Measurements from ENCODE around the gene CREB3L1.

Gene CREB3L1

DNA sequence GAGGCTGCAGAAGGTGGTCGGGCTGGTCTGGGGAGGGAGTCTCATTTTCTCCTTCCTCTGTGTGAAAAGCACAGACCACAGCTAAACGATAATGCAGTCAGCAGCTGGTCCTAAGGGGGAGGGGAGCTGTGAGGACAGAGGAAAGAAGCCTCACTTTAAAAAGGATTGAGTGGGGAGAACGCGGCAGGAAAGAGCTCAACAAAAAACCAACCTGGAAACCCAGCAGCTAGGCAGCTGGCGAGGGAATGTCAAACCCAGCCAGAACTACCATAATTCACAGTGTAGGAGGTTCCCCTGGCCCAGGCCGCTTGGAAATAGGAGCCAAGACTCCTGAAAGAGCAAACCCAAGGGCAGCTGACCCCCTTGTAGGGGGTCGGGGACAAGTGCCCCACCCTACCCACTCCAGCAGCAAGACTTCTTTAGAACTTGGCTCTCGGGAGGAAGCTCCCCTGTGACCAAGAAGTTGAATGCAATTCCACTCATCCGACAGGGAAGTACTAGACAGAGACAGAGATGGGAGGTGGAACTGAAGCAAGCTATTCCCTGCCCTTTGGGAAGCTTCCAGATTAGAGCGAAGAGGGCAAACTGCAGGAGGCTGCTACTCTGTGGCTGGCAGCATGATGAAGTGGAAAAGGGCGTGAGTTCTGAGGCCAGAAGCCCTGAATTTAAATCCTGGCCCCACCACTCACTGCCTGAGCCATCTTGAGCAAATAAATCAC lies 53.3 kb downstream of the CREB3L1 start:
- DNase-seq, result peak in 1 of 2 donors; percentile 11

DNA sequence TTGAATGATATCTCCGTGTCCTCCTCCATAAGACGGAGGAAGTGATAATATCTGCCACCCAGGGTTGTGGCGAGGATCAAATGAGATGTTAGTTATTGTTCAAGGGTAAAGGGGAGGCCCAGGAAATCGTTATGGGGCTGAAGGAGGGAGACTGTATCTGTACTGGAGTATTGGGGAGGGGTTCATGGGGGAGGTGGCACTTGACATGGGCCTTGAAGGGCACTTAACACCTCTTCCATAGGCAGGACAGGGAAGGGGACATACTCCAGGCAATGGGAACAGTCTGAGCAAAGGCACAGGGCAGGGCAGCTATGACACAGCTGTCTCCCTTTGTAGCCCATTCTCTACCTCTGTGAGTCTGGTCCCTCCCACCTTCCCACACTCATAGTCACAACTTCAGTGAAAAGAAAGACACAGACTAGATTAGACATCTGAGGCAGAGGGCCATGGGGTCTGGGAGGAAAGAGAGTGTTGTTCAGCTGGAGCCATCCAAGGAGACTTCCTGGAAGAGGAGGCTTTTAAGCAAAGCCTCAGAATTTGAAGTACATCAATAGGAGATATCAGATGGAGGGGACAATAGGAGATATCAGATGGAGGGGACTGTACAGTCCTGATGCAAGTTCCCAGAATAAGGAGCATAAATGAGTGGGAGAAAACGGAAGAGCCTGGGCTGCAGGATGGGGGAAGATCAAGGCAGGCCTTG lies 54.0 kb downstream of the CREB3L1 start:
- DNase-seq, result peak in 1 of 2 donors; percentile 58

DNA sequence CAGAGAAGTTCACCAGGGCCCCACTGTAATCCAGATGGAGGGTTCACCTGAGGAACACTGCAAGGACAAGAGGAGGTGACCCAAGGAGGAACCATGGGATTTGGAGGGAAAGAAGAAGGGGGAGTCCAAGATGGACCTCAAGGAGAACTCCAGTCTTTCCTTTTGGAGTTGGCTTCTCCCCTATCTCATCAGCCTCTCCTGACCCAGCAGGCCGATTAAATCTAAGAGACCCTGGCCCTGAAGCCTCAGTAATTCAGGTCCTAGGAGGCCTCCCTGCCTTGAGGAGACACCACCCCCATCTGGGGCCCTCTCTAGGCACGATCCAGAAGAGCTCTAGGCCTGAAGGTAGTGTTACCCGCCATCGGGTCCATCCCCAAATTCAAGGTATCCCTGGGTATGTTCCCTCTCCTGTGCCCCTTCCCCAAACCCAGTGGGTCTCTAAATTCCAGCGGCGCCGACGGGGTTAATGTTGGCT lies 54.7 kb downstream of the CREB3L1 start:
- no peak for DNase-seq

DNA sequence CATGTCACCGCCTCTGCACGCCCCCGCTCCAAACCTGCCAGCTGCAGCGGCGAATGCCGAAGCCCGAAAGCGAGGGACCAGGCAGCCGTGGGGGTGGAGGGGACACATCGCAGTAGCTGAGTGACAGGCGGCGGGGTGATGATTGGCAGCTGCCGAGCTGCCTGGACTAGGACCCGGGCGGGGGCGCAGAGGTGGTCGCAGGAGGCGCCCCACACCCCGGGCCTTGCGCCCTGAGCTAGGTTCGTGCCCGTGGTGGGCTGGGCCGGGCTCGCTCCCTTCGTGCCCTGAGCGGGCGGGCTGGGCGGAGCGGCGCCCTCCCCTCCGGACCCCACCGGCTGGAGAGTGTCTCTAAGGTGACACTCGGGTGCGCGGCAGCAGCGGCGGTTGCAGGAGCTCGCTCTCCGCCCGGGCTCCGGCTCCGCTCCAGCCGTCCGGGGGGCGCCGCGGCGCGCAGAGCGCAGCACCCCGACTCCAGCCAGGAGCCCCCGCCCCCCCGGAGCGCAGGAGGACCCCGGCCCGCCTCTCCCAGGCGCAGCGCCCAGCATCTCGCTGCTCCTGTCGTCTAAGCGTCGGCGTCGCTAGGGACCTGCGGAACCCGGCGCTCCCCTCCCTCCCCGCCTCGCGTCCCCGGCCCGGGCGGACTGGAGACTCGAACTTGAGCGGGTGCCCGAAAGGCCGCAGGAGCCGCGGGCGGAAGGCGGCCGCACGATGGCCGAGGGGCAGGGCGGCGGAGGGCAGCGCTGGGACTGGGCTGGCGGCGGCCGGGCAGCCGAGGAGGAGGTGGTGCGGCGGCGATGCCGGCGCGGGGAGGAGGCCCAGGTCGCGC lies 55.3 kb downstream of the CREB3L1 start:
- DNase-seq, result no peak

DNA sequence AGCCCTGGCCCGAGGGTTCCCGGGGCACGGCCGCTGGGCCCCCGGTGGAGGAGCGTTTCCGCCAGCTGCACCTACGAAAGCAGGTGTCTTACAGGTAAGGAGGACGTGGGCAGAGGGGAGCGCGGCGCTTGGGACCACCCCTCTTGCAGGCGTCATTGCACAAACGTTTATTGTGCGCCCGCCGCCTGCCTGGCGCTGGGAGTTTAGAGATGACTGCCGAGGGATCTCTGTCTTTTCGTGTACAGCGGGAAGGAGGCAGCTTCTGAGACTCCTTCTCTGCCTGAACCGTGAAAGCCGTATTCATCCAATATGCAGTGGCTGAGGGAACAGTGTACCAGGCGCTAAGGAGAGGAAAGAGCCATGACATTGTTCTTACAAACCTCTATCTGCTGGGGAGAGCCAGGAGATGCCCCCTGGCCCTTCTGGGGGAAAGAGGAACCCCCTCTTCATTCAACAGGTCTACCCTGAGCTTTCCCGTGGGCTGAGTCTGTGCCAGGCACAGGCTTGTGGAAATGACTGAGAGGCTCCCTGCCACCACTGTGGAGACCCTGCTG lies 56.0 kb downstream of the CREB3L1 start:
- DNase-seq, result no peak

DNA sequence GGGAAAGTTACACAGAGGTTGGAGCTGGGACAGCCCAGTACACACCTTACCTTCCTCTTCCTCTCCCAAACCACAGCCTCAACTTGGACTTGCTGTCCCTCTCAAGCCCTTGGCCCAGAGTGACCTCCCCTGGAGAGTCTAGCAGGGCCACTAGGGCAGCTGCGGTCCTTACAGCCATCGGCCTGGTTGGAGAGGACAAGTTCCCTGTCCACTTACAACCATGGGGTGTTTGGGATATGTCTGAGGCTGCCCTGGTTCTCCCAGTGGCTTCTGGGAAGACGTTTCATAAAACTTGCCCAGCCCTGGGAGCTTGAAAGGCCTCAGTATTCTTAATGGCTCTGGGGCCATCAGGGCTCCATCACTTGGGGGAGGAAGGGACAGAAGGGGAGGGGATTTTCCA lies 56.7 kb downstream of the CREB3L1 start:
- no peak for DNase-seq

DNA sequence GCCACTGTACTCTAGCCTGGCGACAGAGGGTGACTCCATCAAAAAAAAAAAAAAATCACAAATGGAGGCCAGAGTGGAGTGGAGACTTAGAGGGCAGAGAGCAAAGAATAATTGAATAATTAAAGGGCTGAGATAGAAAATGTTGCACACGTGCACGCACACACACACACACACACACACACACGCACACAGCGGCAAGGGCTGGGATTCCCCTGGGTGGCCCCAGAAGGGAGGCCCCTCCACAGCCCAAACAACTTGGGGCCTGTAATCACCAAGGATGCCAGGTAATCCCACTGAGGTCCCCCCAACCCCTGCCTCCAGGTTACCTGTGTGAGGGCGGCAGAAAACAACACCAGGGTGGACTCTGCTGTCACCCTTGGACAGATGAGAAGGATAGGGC lies 57.8 kb downstream of the CREB3L1 start:
- no peak for DNase-seq

DNA sequence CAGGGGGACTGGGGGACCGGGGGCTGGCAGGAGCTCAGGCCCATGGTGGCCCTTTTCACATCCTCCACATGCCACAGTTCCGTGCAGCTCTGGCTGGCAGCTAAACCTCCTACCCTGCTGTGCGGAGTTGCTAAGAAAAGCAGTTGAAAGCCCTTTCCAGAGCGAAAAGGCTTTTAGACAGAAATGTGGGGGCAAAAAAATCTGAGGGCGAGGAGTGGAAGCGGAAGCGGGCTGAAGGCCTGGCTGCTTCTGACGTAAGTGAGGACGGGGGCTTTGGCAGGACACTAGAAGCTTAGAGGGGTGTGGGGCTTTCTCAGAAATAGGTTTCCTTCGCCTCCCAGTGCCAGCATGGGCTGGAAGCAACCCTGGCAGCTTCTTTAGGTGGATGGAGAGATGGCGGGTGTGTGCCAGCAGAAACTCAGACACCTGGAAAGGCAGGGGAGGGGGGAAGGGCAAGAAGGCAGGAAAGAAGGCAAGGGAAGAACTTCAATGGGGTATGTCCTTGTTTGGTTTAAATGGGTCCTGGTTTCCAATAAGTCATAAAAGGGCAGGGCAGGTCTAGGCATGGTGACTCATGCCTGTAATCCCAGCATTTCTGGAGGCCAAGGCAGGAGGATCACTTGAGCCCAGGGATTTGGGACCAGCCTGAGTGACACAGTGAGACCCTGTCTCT lies 58.6 kb downstream of the CREB3L1 start:
- DNase-seq, result no peak

DNA sequence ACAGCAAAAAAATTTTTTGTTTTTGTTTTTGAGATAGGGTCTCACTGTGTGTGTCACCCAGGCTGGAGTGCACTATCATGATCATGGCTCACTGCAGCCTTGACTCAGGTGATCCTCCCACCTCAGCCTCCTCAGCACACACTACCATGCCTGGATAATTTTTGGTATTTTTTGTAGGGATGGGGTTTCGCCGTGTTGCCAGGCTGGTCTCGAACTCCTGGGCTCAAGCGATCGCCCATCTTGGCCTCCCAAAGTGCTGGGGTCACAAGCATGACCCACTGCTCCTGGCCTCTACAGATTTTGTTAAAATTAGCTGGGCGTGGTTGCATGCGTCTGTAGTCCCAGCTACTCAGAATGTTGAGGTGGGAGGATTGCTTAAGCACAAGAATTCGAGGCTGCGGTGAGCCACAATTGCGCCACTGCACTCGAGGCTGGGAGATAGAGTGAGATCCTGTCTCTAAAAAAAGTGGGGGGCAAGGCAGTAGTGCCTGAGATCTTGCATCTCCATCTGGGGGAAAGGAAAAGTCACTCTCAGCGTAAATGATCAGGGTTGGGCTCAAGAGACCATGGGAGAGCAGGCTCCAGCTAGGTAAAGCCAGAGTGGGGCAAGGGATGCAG lies 59.2 kb downstream of the CREB3L1 start:
- peak in 1 of 2 donors; percentile 44 for DNase-seq

DNA sequence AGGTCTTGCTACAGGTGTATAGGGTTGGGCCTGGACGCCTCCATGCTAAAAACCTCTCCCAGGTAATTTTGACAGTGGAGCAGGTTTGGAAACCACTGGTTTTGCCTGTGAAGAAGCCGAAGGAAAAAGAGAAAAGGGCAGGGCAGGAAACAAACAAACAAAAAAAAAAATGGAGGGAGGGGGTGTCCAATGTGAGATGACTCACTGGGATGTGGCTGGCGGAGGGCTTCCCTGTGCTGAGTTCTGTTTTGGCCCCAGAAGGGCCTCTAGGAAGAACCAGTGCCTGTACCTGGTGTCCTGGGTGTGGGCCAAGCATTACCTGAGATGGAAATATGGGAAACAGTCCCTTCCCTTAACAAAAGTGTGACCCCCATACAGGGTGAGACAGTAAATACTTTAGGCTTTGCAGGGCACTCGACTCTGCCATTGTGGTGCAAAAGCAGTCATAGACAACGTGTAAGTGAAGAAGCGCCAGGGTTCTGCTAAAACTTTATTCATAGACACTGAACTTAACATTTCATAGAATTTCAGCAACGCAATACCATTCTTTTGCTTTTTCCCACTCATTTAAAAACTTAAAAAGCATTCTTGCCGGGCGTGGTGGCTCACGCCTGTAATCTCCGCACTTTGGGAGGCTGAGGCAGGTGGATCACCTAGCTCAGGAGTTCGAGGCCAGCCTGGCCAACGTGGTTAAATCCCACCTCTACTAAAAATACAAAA lies 60.3 kb downstream of the CREB3L1 start:
- no peak for DNase-seq

DNA sequence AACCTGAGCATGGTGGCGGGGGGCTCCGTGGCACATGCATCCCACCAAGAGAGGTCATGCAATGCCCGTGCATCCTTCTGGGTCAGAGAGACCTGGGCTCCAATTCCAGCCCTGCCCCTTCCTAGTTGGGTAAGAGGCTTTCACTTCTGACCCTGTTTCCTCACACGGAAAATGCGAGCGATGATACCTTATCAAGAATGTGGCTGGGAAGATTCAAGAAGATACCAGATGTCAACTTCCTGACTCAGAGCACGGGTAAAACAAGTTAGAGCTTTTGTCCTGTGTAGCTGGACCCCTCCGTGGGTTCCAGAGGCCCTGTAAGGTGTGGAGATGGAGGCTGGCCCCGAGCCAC lies 61.1 kb downstream of the CREB3L1 start:
- DNase-seq, result no peak

DNA sequence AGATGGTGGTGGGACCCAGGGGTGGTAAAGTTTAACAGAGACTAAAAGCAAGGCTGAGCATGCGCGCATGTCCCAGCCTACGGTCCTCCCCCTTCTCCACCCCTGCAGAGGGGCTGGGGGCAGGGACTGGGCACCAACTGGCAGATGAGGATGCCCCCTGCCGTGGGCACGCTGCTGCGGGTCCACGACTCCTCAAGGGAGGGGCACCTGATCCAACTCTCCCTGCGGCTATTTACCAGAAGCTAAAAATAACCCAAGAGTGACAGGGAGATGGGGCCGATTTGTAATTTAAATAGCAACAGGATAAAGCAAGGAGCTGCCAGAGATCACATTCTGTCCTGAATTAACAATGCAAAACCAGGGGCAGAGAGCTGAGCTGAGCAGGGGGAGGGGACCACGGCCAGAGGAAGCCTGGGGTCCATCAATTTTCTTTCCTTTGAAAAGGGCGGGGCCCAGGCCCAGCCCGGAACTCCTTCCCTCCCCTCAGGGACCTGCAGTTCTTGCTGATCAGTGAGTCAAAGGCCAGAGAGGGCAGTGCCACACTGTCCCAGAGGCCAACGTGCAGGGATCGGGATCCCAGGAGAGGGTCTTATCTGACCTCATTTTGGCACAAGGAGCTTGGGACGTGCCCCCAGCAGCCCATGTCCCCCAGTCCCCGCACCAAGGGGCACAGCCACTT lies 61.7 kb downstream of the CREB3L1 start:
- DNase-seq, result no peak

DNA sequence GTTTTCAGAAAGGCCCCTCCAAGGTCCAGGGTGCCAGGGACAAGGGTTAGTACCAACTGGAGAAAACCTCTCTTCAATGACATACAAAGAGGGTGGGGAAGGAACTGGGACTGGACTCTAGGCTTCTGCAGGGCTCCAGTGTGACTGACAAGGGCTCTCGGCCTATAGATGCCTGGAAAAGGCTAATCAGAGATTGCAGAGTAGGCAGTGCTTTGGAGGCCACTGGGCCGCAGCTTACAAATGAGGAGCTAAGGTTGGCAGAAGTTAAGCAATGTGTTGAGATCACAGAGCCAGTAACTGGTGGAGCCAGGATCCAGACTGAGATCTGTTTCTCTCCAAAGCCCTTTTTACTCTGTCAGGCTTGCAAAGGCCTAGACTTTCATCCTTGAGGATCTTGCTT lies 62.4 kb downstream of the CREB3L1 start:
- DNase-seq, result no peak

DNA sequence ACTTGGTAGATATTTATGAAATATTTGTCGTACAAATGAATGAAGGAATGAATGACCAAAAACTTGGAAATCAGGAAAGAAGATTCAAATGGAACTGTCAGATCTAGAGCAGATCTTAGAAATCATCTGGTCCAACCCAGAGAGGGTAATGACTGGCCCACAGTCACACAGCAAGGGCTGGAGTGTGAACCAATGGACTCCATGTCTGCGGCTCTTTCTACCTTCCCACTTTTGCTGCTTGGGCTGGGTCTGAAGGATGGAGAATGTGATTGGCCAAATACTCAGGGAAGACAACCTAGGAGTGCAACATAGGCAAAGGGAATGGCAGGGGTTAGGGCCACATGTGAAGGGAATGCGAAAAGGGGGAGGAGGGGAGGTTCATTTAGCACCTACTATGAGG lies 64.0 kb downstream of the CREB3L1 start:
- no peak for DNase-seq

DNA sequence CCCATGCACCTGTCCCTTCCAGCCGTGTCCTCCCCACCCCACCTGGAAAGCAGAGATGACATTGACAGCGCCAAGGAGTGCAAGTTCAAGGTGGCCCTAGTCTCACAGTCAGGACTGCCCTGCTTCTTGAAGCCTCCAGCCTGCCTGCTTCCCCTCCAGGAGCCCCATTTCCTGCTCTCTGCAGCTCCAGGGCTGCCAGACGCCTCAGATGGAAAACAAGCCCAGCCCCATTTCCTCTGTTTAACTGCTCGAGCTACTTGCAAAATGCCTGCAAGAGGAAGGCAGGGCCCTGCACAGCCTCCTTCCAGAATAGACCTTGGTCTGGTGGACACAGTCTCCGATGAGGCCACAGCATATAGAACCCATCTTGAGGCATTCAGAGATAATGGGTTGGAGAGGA lies 64.8 kb downstream of the CREB3L1 start:
- DNase-seq, result peak in 1 of 2 donors; percentile 48

DNA sequence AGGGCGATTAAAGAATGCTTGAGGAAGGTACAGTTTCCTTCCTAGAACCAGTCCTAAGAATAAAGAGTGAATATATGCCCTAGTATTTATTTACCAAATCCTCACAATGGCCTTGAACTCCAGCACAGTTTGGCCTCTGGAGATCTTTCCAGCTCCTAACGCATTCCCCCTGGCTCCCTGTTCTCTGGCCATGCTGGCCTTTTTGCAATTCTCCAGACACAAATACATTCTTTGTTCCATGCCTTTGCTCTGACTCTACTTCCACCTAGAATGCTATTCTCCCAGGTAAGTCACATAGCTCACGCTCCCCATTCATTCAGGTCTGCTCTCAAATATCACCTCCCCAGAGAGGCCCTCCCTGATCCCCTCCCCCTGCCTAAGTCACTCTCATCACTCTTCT lies 66.1 kb downstream of the CREB3L1 start:
- no peak for DNase-seq

DNA sequence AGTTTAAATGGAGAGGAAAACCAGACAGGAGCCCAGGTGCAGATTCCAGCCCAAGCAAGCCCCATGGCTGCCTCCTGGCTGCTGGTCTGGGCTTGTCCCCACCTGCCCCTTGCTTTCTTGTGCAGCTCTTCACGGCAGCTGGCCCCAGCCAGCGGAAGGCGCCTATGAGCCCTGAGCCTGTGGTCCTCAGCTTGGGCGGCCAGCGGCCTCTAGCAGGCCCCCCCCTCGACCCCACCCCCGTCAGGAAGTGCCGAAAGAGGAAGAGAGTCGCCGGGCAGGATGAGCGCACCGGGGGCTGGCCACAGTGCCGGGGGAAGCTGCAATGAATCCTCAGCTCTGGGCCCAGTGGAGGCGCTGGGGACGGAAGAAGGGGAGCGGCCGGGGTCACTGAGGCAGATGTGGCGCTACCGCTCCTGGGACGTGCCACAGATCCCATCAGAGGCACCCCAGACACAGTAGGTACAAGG lies 67.7 kb downstream of the CREB3L1 start:
- DNase-seq, result peak; percentile 32 to 47

DNA sequence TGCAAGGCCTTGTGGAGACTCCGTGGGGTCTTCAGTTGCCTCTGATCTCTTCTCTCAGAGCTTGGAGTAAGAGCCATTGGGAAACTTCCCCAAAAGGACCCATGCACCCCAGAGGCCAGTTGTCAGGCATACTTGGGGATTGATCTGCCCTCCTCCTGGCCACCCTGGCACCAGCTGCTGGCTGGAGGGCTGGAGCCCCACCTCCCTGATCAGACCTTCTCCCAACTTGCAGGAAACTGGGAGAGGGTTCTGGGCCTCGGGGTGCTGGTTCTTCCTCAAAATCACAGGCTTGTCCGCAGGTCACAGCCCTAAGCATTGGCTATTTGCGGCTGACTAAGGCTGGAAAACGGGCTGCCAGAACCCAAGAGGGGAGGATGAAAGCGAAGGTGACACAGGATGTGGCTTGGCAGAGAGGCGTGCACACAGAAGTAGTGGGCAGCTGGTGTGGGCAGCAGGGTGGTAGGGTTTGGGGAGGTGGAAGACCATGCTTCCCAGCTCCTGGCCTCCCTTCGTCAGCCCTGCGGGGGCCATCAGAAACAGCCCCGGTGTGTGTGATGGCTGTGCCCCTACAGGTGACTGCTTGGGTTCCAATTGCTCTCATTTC lies 68.5 kb downstream of the CREB3L1 start:
- DNase-seq, result no peak

DNA sequence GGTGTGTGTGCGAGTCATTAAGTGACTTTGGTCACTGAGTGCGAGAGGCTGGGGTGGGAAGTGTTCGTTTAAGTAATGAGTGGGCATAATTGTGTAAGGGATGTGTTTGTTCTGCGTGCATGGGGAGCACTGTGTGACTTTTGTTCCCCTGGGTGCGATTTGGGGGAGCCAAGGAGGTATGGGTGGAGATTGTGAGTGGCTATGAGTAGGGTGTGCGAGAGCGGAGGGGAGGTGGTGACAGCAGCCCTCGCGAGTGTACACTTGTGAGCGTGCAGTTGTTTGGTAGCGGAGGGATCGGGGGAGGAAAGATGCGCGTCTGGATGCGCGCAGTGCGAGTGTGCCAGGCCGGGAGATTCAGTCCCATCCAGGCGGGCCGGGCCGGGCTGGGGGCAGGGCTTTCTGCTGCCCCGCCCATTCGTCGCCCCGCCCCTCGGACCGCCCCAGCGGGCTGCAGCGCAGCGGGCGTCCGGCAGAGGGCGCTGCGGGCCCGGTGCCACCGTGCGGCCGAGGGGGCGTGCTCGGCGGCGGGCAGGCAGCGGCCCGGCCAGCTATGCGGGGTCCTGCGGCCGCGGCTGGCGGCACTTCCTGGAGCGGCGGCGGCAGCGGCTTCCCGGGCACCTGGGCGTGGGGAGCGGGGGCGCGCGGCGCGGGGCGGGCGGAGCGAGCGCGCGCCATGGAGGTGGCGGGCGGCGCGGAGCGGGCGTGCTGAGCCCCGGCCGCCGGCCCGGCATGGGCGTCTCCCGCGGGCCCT lies 69.6 kb downstream of the CREB3L1 start, which contains the start of gene DGKZ:
Gene DGKZ (plus strand): TSS at position 578 of the 751 bp plus-strand sequence. CDS start 197 bp downstream, outside the sequence.
- DNase-seq, result peak; percentile 38 to 65

Data from bone marrow (tissue), 2 donors.